Stimulated activated CD4-positive, alpha-beta T cell treated with anti-CD3 and anti-CD28 coated beads, Interleukin-4, amount 100 ng/mL, for 1 hour (primary cell): Measurements from ENCODE around the gene PLA2G4D.
"Not testable (repeated sequence)": the region's sequence is repeated elsewhere in the genome, so short reads cannot be mapped to it uniquely, and the experiment has no call there.

Experiments used
- DNase-seq: peaks from one replicate; pipeline ENCODE4 v3.0.0-alpha.2; 2020

The PLA2G4D gene

GRCh38 chr15:42123546-42123945 is 29.2 kb upstream of the PLA2G4D start:
- no peak for DNase-seq

- DNase-seq = no peak
These were observed 27.3 kb upstream of the PLA2G4D start for GRCh38 chr15:42121682-42122081.

- no peak for DNase-seq
These were observed 26.7 kb upstream of the PLA2G4D start for GRCh38 chr15:42121021-42121420.

- no peak for DNase-seq
These were observed 25.9 kb upstream of the PLA2G4D start for GRCh38 chr15:42120285-42120684.

- no peak for DNase-seq
These were observed 25.0 kb upstream of the PLA2G4D start for GRCh38 chr15:42119446-42119760.

GRCh38 chr15:42118650-42119445 is 24.5 kb upstream of the PLA2G4D start:
- no peak for DNase-seq

GRCh38 chr15:42111924-42112323 is 17.6 kb upstream of the PLA2G4D start:
- no peak for DNase-seq

- no peak for DNase-seq
These were observed 16.0 kb upstream of the PLA2G4D start for GRCh38 chr15:42110367-42110766.

- DNase-seq = no peak
These were observed 14.4 kb upstream of the PLA2G4D start for GRCh38 chr15:42108806-42109205.

GRCh38 chr15:42108189-42108588 is 13.8 kb upstream of the PLA2G4D start:
- DNase-seq = no peak

- peak; percentile 33 for DNase-seq
These were observed 13.1 kb upstream of the PLA2G4D start for GRCh38 chr15:42107473-42107872.

GRCh38 chr15:42106288-42106687 is 11.9 kb upstream of the PLA2G4D start:
- DNase-seq = no peak

- DNase-seq = no peak
These were observed 9.9 kb upstream of the PLA2G4D start for GRCh38 chr15:42104095-42104891.

- DNase-seq = no peak
These were observed 8.4 kb upstream of the PLA2G4D start for GRCh38 chr15:42102646-42103235.

GRCh38 chr15:42101861-42102260 is 7.5 kb upstream of the PLA2G4D start:
- DNase-seq = no peak

GRCh38 chr15:42100021-42100800 is 5.8 kb upstream of the PLA2G4D start:
- no peak for DNase-seq

GRCh38 chr15:42097018-42097417 is 2.7 kb upstream of the PLA2G4D start:
- no peak for DNase-seq

GRCh38 chr15:42093966-42094365 is 396 bp downstream of the PLA2G4D start:
- no peak for DNase-seq

GRCh38 chr15:42092398-42093318 is 1.7 kb downstream of the PLA2G4D start:
- DNase-seq = no peak

GRCh38 chr15:42091753-42092397 is 2.5 kb downstream of the PLA2G4D start:
- not testable (repeated sequence) for DNase-seq

- no peak for DNase-seq
These were observed 3.6 kb downstream of the PLA2G4D start for GRCh38 chr15:42090781-42091180.

- DNase-seq = no peak
These were observed 4.0 kb downstream of the PLA2G4D start for GRCh38 chr15:42090370-42090769.
